Liver (tissue), 9 donors: ENCODE results near the gene SMAD5. TPM values are rescaled to one million over a fixed set of nuclear protein-coding genes. Genes with fewer than 3 reads are reported as not detected.
A peak's percentile ranks its signal among the peaks of the same experiment; 100 is the strongest.

Experiments used
- DNase-seq: peaks from one replicate; pipeline ENCODE4 v3.0.0-alpha.2; 2017; ENCODE audit warnings: low spot score
- H3K27ac ChIP-seq, 2 donors: one replicate each; pipeline ENCODE4 v1.7.0; 2013; ENCODE audit warnings: inconsistent platforms in 2 of 2, low read length in 2 of 2, control low read depth in 1 of 2, low read depth in 1 of 2, mild to moderate bottlenecking in 1 of 2
- H3K27me3 ChIP-seq, 4 donors: one replicate each; pipeline versions ENCODE4 v1.6.1 to v1.7.0; 2013; ENCODE audit warnings: low read length in 3 of 4, inconsistent platforms in 1 of 4, mild to moderate bottlenecking in 1 of 4, moderate library complexity in 1 of 4; ENCODE audit not compliant: control insufficient read depth in 4 of 4, insufficient read depth in 4 of 4
- H3K36me3 ChIP-seq, 4 donors: one replicate each; pipeline versions ENCODE4 v1.6.1 to v1.7.0; 2013; ENCODE audit warnings: low read length in 3 of 4, mild to moderate bottlenecking in 3 of 4, low read depth in 1 of 4, moderate library complexity in 1 of 4; ENCODE audit not compliant: control insufficient read depth in 4 of 4, insufficient read depth in 3 of 4
- H3K4me1 ChIP-seq, 4 donors: one replicate each; pipeline versions ENCODE4 v1.6.1 to v1.7.0; 2013; ENCODE audit warnings: low read length in 3 of 4, mild to moderate bottlenecking in 3 of 4, moderate library complexity in 1 of 4; ENCODE audit not compliant: control insufficient read depth in 4 of 4, insufficient read depth in 4 of 4
- H3K4me3 ChIP-seq, 3 donors: one replicate each; pipeline versions ENCODE4 v1.6.1 to v1.7.0; 2013; ENCODE audit warnings: low read length in 3 of 3, control low read depth in 1 of 3, low read depth in 1 of 3, mild to moderate bottlenecking in 1 of 3
- H3K9ac ChIP-seq, 2 donors: one replicate each; pipeline ENCODE4 v1.7.0; 2013; ENCODE audit warnings: low read length in 2 of 2, mild to moderate bottlenecking in 2 of 2, moderate library complexity in 2 of 2, control low read depth in 1 of 2, low read depth in 1 of 2
- H3K9me3 ChIP-seq, 4 donors: one replicate each; pipeline versions ENCODE4 v1.6.1 to v1.7.0; 2013; ENCODE audit warnings: low read length in 3 of 4; ENCODE audit not compliant: control insufficient read depth in 4 of 4
- CTCF ChIP-seq: fragments of 150-350 bp; IDR thresholded peaks from 2 replicates; pipeline ENCODE4 v1.5.1; 2017; ENCODE audit warnings: improper control_type of control experiment, low read depth, low read length; ENCODE audit not compliant: missing input control
- EGR1 ChIP-seq, 2 donors: IDR thresholded peaks; 2 replicates each; pipeline ENCODE4 v1.6.1; 2016 to 2018; ENCODE audit warnings: antibody characterized with exemption in 2 of 2, low read depth in 2 of 2
- FOXA2 ChIP-seq: IDR thresholded peaks from 2 replicates; pipeline ENCODE4 v1.6.1; 2016; ENCODE audit warnings: antibody characterized with exemption
- GABPA ChIP-seq, 2 donors: IDR thresholded peaks in 1 of 2; conservative IDR thresholded peaks in 1 of 2; 2 replicates each; pipeline ENCODE4 v1.6.1; 2016; ENCODE audit warnings: antibody characterized with exemption in 2 of 2, mild to moderate bottlenecking in 1 of 2, moderate library complexity in 1 of 2
- HNF4G ChIP-seq: IDR thresholded peaks from 2 replicates; pipeline ENCODE4 v1.6.1; 2016; ENCODE audit warnings: antibody characterized with exemption
- JUND ChIP-seq, 2 donors: IDR thresholded peaks; 2 replicates each; pipeline ENCODE4 v1.6.1; 2016; ENCODE audit warnings: antibody characterized with exemption in 2 of 2
- NR2F2 ChIP-seq: IDR thresholded peaks from 2 replicates; pipeline ENCODE4 v1.6.1; 2016; ENCODE audit warnings: antibody characterized with exemption
- RAD21 ChIP-seq, 2 donors: IDR thresholded peaks; 2 replicates each; pipeline ENCODE4 v1.6.1; 2016; ENCODE audit warnings: antibody characterized with exemption in 2 of 2, mild to moderate bottlenecking in 2 of 2
- REST ChIP-seq: IDR thresholded peaks from 2 replicates; pipeline ENCODE4 v1.6.1; 2016; ENCODE audit warnings: antibody characterized with exemption, mild to moderate bottlenecking
- RXRA ChIP-seq, 2 donors: IDR thresholded peaks; 2 replicates each; pipeline ENCODE4 v1.6.1; 2017 to 2018; ENCODE audit warnings: antibody characterized with exemption in 2 of 2, mild to moderate bottlenecking in 1 of 2
- WGBS: extraction: QIAGEN DNeasy Blood & Tissue Kit; methylation state at CpG from one replicate; pipeline ENCODE4 v1.1.7; 2013; 5-methylcytosine and 5-hydroxymethylcytosine counted together
- polyA plus RNA-seq, 2 donors: library from polyadenylated mRNA; stranded (reverse) in 1 of 2; unstranded in 1 of 2; fragments of 200-250 nt in 1 of 2; fragments of >200 nt in 1 of 2; fragmentation: Nextera tagmentation in 1 of 2; extraction: Ambion mirVana in 1 of 2; gene quantifications; one replicate each; pipeline versions ENCODE4 v1.2.1 to v1.2.3, GENCODE V29; 2013 to 2015
- total RNA-seq, 2 donors: library from RNA; depleted of rRNA; stranded (reverse); fragments of >200 nt; gene quantifications; one replicate each; pipeline ENCODE4 v1.2.3, GENCODE V29; 2014
- TF ChIP-seq, protein P1 (sequence below): IDR thresholded peaks from 2 replicates; pipeline ENCODE4 v1.6.1; 2016; ENCODE audit warnings: antibody characterized with exemption
- donor health status: healthy.
- donor health status: healthy.
- donor health status: healthy.
- donor health status: healthy.
- donor health status: healthy.

Gene SMAD5
- total and polyA plus RNA-seq, 4 donors = 5.9 to 42.0 (median 16.3) TPM

GRCh38 chr5:136197462-136198142, 65.0 kb downstream of the SMAD5 start:
- Histone ChIP-seq H3K36me3 (no peaks in the 10 kb centered on the region), H3K9me3 (no peaks in the 10 kb centered on the region), H3K4me3 (no peak overlapping the region), H3K27ac (no peak overlapping the region), H3K9ac (no peak overlapping the region), H3K27me3 (peaks cover 0 to 5% (median 0%) of the 10 kb centered on the region in 4 donors), H3K4me1 (peaks cover 3 to 9% (median 3%) of the 10 kb centered on the region in 4 donors)
- 93% methylated on average over 4 of the region's 4 CpGs for WGBS
- DNase-seq = peak; percentile 22
- TF ChIP-seq, protein P1, sequence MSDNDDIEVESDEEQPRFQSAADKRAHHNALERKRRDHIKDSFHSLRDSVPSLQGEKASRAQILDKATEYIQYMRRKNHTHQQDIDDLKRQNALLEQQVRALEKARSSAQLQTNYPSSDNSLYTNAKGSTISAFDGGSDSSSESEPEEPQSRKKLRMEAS = no peak
- TF ChIP-seq FOXA2 (no peak), JUND (IDR thresholded peaks at IDR 0.05) (no peak), RAD21 (IDR thresholded peaks at IDR 0.05) (no peak), GABPA (IDR thresholded peaks at IDR 0.05 in 1 of 2, conservative IDR thresholded peaks at IDR 0.05 in 1 of 2) (no peak), REST (no peak), EGR1 (IDR thresholded peaks at IDR 0.05; ENCODE audit: low read depth in 2 of 2) (no peak), CTCF (no peak), NR2F2 (no peak), HNF4G (no peak), RXRA (IDR thresholded peaks at IDR 0.05) (no peak)

DNA sequence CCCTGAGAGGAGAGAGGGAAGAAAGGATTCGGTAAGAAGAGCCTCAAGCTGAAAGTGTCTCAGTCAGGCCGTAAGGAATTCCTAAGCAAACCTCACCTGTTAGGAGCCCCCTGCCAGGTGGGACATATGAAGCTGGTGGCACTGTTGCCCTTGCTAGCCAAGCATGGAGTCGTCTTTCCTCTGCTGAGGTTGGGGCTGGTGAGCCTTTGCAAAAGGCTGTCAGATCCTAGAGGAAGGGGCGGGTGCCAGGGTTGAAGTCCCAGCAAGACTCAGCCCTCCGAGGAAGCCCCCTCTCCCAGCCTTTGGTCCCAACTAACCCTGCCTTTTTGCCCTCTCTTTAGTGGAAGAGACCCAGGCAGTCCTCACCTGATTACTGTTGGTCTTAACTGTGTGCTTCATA, 65.8 kb downstream of the SMAD5 start:
- no peak overlapping the region for H3K4me3 ChIP-seq
- peaks cover 0 to under 1% (median 0%) of the 10 kb centered on the region in 4 donors for H3K4me1 ChIP-seq
- no peak for TF ChIP-seq JUND (IDR thresholded peaks at IDR 0.05)
- TF ChIP-seq RXRA (IDR thresholded peaks at IDR 0.05) = no peak
- TF ChIP-seq REST = no peak
- no peak for TF ChIP-seq FOXA2
- no peak for TF ChIP-seq GABPA (IDR thresholded peaks at IDR 0.05 in 1 of 2, conservative IDR thresholded peaks at IDR 0.05 in 1 of 2)
- TF ChIP-seq EGR1 (IDR thresholded peaks at IDR 0.05; ENCODE audit: low read depth in 2 of 2) = no peak
- H3K27ac ChIP-seq = no peak overlapping the region
- peak; percentile 17 for DNase-seq
- no peak overlapping the region for H3K9ac ChIP-seq
- peaks cover 0 to 5% (median 0%) of the 10 kb centered on the region in 4 donors for H3K27me3 ChIP-seq
- no peaks in the 10 kb centered on the region for H3K36me3 ChIP-seq
- no peaks in the 10 kb centered on the region for H3K9me3 ChIP-seq
- WGBS = 93% methylated on average over 5 of the region's 5 CpGs
